HG03571 (cell line): ENCODE data around the gene MEX3D.
"Not testable (repeated sequence)": the region's sequence is repeated elsewhere in the genome, so short reads cannot be mapped to it uniquely, and the experiment has no call there.

Experiments
- ATAC-seq: cut with Tn5 transposase; IDR thresholded peaks from one replicate; pipeline ENCODE4 v1.9.1; 2021; ENCODE audit not compliant: unreplicated experiment

The MEX3D gene

DNA sequence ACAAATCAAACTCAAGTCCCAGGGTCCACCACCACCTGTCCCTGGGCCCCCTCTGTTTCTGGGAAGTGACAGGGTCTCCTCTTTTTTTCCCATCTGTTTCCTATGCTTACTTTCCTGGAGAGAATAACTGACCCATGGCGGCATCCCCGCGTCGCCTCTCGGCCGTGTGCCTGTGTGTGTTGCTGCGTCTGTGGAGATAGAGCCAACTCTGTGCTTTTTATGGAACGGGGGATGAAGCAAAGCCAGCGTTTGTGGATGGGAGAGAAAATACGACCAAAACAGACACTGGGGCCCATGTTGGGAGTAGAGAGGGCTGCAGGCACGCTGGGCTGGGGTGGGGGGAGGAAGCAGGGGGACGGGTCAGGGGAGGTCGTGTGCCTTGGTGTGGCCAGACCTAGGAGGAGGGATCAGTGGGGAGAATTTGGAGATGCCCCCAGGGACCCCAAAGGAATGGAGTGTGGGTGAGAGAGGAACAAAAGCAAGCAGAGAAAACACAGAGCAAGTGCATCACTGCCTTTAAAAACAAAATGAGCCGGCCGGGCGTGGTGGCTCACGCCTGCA is 27.7 kb downstream of the MEX3D start:
- ATAC-seq = no peak

DNA sequence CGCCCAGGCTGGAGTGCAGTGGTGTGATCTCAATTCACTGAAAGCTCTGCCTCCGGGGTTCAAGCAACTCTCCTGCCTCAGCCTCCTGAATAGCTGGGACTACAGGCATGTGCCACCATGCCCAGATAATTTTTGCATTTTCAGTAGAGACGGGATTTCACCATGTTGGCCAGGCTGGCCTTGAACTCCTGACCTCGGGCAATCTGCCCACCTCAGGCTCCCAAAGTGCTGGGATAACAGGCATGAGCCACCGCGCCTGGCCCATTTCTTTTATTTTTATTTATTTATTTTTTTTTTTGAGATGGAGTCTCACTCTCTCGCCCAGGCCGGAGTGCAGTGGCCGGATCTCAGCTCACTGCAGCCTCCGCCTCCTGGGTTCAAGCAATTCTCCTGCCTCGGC is 28.4 kb downstream of the MEX3D start:
- ATAC-seq = not testable (repeated sequence)

DNA sequence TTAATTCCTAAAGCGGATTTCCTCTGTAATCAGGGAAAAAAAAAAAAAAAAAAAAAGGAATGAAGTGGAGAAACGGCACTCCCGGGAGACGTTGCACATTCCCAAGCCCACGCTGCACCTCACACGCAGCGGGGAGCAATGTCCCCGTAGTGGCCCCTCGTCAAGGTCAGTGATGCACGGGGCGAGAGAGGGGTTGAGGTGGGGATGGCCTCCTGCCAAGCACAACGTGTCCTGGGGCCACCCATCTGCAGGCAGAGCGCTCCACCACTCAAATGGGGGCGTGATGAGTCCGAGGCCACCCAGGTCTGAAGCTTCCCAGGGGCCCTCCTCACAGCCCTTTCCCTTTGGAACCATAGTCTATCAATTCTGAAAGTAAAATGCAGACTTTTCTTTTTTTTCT is 29.1 kb downstream of the MEX3D start:
- ATAC-seq = no peak

DNA sequence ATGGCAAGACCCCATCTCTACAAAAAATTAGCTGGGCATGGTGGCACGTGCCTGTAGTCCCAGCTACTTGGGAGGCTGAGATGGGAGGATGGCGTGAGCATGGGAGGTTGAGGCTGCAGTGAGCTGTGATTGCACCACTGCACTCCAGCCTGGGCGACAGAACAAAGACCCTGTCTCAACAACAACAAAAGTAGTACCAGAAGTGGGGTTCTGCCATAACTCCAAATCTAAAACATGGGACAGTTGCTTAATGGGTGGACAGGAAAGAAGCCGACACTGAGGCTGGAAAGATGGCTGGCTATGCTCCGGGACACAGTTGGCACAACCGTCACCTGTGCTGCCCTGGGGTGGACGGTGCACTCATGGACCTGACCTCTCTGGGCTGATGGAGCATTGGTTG is 32.4 kb downstream of the MEX3D start:
- ATAC-seq = not testable (repeated sequence)

DNA sequence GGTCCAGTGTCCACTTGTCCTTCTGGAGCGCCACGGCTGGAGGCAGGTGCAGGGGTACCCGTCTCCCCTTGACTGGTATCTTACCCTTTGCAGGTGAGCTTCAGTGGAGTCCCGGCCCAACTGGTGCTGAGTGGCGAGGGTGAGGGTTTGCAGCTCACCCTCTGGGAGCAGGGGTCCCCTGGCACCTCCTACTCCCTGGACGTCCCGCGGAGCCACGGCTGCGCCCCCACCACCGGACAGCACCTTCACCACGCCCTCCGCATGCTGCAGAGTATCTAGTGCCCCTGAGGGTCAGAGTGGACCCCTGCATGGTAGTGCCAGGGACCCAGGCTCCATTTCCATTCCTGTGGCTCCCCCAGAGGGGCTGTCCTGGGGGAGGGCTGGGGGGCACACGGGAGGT is 33.2 kb downstream of the MEX3D start:
- ATAC-seq = no peak

DNA sequence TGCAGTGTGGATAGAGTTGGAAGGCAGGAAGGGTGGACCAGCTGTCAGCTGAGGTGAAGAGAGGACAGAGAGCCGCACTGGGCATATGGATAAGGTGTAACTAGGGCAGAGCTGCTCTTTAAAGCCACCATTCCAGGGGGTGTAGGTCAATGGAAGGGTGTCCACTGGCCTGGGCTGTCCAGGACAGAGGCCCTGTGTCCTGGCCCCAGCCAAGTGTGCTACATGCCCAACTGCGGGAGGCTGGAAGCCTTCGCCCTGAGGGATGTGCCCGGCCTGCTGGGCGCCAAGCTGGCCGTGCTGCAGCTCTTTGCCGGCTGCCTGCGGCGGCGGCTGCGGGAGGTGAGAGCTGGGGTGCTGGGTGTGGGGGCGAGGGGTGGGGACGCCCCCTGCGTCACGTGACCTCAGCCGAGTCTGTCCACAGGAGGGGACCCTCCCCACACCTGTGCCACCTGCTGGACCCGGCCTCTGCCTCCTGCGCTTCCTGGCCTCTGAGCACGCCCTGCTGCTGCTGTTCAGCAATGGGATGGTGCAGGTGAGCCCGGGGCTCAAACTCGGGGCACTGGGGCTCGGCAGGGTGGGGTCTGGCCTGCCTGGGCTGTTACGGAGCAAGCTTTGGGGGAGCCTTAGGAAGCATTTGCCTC is 34.5 kb downstream of the MEX3D start:
- ATAC-seq = no peak

DNA sequence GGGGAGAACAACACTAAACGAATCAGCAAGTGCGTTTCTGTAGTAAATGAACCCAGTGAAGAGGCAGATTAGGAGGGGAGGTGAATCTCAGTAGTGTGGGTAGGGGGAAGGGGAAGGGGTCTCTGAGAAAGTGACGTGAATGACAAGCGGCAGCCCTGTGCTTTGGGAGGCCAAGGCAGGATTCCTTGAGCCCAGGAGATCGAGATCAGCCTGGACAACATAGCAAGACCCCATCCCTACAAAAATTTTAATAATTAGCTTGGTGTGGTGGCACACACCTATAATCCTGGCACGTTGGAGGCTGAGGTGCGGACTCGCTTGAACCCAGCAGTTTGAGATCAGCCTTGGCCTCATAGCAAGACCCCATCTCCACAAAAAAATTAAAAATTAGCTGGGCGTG is 36.1 kb downstream of the MEX3D start:
- no peak for ATAC-seq

DNA sequence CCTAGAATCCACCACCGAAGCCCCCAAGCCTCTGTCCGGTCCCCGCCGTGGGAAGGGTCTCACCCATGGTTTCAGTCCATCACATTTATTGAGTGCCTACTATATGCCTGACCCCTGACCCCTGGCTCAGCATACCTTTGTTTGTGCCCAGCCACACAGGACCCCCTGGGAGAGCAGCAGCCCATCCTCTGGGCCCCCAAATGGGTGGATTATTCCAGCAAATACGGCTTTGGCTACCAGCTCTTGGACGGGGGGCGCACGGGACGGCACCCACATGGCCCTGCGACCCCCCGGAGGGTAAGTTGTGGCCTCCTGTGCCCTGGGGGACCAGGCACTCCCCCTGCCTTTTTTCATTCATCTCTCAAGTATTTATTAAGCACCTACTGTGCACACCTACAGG is 36.5 kb downstream of the MEX3D start:
- no peak for ATAC-seq

DNA sequence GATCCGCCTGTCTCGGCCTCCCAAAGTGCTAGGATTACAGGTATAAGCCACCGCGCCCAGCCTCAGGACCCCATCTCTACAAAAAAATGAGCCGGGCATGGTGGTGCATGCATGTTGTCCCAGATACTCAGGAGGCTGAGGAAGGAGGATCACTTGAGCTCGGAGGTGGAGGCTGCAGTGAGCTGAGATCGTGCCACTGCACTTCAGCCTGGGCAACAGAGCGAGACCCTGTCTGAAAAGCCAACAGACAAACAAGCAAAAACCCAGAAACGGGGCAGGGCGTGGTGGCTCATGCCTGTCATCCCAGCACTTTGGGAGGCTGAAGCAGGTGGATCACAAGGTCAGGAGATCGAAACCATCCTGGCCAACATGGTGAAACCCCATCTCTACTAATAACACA is 37.3 kb downstream of the MEX3D start:
- not testable (repeated sequence) for ATAC-seq

DNA sequence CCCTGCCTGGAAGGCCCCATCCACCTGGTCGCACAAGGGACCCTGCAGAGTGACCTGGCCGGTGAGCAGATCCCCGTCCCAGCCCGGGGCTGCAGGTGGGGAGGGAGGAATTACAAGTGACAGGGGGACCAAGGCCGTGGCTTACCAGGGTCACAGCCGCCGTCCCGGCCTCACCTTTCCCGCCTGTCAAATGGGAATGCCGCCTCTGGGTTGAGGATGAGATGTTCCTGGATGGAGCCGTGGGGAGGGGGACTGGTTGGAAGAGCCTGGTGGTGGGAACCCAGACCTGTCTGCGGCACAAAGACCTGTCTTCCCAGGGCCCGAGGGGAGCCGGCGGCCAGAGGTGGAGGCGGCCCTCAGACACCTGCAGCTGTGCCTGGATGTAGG is 38.7 kb downstream of the MEX3D start:
- ATAC-seq = no peak

DNA sequence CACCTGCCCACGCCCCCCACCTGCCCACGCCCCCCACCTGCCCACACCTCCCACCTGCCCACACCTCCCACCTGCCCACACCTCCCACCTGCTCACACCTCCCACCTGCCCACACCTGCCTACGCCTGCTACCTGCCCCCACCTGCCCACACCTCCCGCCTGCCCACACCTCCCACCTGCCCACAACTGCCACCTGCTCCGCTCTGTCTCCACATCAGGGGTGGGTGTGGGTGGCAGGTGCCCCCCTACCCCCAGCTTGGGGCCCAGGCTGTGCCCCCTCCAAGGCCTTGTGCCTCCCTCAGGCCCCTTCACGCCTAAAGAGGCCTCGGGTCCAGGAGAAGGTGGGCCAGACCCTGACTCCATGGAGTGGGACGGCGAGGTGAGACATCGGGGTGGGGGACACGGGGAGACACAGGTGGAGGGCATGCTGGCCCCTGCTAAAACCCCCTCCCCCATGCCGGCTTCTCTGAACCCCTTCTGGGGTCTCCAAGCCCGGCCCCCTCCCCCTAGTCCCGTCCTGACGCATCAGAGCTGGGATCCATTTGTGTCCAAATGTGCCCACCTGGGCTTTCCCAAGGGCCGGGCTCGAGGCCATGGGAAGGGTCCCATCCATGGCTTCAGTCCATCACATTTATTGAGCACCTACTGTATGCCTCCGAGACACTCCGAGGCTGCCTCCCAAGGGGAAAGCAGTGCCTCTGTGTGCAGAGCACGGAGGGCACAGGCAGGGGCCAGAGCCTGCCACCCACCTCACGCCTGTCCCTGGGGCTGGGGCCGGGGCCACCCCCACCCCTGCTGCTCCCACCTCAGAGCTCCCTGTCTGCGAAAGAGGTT is 39.3 kb downstream of the MEX3D start:
- no peak for ATAC-seq

DNA sequence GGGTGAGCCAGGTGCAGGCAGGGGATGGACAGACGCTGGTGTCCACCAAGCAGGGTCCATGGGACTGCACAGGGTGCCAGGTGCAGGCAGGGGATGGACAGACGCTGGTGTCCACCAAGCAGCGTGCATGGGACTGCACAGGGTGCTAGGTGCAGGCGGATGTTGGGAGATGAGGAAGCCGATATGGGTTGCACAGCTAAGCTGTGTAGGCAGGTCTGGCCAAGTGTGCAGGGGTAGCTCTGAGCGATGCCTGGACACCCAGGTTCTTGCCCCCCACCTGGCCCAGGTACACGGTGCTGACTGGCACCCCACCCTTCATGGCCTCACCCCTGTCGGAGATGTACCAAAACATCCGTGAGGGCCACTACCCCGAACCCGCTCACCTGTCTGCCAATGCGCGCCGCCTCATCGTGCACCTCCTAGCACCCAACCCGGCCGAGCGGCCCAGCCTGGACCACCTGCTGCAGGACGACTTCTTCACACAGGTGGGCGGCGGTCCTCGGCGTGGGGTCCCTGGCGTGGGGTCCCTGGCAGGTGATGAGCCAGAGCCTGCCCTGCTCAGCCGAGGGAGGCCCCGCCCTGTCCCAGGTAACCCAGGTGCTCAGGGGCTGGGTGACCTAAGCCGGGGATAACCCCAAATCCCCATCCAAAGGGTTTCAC is 40.3 kb downstream of the MEX3D start:
- ATAC-seq = no peak

DNA sequence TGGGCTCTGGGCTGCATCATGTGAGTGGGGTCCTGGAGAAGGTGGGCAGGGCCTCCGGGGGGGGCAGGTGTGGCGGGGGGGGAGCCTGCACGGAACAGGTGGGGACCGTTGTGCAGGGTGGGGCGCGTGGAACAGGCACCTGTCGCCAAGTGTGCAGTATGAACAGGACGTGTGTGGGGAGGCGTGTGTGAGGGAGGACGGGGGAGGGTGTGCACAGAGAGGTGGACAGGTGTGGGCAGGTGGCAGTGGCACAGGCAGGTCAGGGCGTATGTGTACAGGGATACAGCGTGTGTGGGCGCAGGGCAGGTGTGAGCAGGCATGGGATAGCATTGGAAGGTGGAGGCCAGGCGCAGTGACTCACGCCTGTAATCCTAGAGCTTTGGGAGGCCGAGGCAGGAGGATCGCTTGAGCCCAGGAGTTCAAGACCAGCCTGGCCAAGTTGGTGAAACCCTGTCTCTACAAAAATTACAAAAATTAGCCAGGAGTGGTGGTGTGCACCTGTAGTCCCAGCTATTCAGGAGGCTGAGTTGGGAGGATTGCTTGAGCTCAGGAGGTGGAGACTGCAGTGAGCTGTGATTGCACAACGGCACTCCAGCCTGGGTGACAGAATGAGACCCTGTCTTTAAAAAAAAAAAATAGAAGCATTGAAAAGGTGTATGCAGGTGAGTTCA is 41.0 kb downstream of the MEX3D start:
- ATAC-seq = no peak

DNA sequence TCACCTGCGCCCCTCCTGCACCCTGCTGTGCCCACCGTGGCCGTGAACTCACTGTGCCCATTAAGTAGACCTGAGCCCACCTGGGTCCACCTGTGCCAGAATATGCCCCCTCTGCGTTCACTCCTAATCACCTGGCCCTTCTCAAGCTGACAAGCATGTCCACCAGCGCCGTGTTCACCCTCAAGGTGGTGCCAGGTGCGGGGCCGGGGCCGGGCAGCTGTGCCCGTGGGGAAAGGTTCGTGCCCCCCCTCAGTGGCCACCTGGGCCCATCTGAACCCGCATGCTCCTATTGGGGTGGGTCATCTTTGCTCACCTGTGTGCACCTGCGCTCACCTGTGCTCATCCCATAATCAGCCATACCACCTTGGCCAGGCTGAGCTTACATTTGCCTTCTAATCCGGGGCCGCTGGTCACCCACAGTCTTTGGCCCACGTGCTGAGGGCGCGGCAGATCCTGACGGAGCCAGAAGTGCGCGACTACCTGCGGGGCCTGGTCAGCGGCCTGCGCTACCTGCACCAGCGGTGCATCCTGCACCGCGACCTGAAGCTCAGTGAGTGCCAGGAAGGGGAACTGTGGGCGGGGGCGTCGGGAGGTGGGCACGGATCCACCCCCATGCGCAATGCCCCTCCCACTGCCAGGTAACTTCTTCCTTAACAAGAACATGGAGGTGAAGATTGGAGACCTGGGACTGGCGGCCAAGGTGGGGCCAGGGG is 41.9 kb downstream of the MEX3D start:
- no peak for ATAC-seq

DNA sequence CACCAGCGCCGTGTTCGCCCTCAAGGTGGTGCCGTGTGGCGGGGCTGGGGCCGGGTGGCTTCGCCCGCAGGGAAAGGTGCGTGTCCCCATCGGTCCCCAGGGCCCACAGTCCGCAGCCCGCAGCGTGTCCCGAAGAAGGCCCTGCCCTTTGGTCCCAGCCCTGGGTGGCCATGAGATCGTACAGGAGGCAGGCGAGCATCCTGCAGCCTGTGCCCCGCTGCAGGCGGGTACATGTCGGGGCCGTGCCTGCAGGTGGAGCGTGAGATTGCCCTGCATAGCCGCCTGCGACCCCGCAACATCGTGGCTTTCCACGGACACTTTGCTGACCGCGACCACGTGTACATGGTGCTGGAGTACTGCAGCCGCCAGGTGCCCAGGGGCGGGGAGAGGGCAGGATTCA is 42.8 kb downstream of the MEX3D start:
- ATAC-seq = no peak

DNA sequence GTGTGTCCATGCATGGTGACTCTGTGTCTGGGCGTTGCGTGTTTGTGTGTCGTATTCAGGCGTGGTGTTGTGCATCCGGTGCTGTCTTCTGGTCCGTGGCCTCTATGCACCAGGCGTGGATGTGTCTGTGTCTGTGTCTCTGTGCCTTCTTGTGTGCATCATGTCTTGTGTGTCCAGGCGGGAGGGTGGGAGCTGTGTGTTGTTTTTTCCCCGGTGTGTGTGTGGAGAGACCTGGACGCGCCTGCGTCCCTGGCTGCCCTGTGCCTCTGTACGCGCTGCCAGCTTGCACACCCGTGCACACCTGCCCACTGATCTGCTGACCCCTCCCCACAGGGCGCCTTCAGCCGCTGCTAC is 43.2 kb downstream of the MEX3D start:
- no peak for ATAC-seq

DNA sequence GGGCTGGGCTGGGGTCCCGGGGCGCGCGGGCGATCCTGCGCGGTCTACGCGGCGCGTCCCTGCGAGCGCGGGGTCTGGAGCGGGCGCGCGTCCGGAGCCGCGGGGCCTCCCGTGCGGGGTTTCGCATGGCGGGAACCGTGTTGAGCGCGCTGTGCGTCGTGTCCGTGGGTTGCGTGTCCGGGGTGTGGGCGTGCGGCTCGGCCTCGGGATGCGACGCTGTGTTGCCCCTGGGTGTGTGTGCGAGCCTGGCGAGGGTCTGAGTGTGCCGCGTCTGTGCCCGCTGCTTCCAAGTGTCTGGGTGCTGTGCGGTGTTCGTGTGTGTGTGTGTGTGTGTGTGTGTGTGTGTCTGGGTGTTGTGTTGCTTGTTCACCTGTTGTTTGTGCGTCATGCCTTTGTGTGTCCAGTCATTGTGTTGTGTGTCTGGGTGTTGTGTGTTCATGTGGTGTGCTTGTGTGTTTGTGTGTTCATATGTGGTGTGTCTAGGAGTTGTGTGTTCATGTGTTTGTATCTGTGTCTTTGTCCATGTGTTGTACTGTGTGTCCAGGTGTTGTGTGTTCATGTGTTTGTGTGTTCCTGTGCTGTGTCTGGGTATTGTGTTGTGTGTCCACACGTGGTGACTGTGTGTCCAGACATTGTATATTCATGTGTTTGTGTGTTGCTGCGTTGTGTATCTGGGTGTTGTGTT is 43.7 kb downstream of the MEX3D start:
- no peak for ATAC-seq

DNA sequence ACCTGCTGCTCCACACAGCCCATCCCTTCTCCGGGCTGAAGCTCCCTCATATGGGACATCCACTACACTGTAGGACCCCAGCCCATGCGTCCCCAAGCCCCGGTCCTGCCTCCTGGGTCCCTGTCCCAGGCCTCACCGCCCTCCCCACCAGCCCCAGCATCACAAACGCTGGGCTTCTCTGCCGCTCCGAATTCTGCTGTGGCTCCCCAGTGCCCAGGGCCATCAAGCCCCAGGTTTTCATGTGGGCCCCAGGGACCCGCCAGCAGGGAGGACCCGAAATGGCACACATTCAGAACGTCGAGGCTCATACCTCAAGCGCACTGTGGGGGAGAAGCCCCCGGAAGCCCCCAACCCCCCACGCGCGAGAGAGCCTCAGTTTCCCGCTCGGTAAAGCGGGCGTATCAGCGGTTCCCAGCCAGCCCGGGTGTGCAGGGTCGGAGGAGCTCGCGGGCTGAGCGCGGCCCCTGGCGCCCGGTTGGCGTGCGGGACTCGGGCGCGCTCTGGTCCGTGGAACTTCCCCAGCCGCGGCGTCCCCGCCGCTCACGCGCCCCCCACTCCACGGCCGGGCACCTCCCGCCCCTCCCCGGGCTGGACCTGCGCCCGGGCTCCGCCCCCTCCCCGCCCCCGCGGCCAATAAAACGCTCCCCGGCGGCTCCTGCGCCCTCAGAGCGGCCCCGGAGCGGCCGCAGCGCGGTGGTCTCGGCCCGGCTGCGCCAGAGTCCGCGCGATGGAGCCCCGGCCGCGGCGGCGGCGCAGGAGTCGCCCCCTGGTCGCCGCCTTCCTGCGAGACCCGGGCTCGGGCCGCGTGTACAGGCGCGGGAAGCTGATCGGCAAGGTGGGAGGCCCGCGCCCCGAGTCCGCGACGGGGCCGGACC is 44.5 kb downstream of the MEX3D start, which contains the start of gene PLK5:
PLK5 (plus strand) TSS at position 666 of the 875 bp plus-strand sequence. CDS start 2,920 bp downstream, outside the sequence.
- ATAC-seq = no peak

DNA sequence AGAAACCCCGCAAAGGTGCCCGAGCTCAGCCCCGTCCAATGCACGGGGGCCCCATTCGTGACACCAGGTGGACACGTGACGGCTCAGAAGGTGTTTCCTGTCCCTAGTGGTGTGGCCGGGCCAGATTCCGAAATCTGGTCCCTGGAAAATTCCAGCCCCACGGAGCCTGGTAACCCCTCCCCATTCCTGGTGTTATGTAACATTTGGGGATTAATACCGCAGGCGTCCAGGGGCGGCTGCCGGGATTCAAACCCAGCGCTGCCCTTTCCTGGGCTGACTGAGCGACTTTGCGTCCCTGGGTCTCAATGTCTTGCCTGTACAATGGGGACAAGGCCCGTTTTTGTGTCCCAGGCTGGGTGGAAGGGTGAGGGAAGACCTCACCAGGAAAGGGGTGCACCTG is 45.3 kb downstream of the MEX3D start:
- ATAC-seq = no peak
